ENCODE results near the gene POLDIP3.

The POLDIP3 gene, protein sequence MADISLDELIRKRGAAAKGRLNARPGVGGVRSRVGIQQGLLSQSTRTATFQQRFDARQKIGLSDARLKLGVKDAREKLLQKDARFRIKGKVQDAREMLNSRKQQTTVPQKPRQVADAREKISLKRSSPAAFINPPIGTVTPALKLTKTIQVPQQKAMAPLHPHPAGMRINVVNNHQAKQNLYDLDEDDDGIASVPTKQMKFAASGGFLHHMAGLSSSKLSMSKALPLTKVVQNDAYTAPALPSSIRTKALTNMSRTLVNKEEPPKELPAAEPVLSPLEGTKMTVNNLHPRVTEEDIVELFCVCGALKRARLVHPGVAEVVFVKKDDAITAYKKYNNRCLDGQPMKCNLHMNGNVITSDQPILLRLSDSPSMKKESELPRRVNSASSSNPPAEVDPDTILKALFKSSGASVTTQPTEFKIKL

DNA sequence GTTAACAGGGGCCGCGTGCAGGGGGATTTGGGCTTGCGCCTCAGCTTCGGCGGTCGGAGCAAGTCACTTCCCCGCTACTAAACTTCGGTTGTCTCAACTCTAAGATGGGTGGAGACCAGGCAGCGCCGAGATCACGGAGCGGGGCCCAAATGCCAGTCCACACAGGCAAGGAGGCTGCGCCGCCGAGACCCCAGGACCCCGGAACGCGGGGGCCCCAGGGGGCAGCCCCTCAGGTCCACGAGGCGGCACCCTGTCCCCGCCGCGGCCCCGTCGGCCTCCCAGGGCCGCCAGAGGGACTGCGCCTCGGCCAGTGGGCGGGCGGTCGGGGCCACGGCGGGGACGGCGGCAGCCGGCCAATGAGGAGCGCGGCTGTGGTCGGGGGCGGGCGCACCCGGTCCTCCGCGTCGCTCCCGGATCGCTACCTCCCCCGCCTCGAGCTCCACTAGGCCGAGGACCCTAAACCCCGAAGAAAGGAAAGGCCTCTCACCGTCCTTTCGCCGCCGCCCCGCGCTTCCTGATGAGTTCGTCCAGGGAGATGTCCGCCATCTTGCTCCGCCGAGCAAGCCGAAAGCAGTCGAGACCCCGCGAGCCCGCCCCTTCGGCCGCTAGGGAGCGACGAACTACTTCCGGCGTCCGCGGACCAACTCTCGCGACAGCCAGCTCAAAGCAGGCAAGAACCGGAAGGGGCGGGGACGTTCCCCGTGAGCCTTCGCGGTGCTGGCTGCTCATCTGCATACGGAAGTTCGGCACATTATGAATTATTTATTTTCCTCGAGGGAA is at the start of gene POLDIP3:
Gene POLDIP3 (minus strand): TSS at position 572 of the 780 bp plus-strand sequence. CDS start 26 bp downstream, at position 546.
- DNase-seq (ENCODE audit: low read depth, low spot score): peak; percentile 96

DNA sequence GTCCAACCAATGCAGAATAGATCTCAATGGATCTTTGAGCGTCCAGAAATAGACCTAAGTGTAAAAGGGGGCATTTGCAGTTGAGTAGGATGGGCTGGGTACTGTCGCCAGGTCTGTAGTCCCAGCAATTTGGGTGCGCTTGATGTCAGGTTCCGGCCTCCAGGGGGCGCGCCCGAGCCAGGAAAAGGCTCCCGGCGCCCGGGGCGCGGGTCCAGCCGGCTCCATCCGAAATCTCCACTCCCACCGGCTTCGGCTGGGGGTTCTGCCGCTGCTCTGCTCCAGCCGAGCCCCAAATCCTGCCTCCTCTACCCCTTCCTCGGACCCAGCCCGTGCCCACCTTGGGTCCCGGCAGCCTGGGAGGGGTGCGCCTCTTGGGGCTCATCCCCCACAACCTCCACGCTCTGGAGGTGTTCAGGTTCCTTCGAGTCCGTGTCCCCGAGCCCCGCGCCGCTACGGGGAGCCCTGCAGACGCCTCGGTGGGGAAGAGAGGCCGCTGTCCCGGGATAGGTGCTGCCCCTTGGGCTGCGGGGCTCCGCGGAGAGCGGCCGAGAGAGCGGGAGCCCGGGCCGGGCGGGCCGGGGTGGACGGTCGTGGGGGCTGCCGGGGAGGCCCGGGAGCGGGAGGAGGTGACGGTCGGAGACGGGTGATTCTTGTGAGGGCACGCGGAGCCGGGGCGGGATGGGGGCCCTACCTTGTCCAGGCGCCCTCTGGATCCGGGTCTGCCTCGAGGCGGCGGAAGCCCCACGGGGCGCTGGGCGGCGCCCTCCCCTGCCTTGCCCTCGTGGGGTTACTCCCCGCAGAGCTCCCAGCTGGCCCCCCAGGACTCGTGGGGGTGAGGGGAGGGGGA is 47.5 kb upstream of the POLDIP3 start:
- no peak for DNase-seq (ENCODE audit: low read depth, low spot score)

DNA sequence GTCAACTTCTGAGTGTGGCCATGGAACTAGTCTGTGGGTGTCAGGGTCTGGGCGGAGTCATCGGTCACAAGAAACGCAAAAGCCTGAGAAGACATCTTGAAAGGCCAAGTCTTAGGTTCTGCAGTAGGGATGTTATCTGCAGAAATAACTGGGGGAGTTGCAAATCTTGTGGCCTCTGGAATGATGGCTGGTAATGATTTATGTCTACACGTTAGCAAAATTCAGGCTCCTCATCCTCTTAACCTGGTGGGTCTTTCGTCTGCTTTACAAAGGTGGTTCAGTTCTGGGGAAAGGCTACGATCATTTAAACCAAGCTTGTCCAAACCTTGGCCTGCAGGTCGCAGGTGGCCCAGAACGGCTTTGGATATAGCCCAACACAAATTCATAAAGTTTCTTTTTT is 41.9 kb upstream of the POLDIP3 start:
- DNase-seq (ENCODE audit: low read depth, low spot score): no peak

DNA sequence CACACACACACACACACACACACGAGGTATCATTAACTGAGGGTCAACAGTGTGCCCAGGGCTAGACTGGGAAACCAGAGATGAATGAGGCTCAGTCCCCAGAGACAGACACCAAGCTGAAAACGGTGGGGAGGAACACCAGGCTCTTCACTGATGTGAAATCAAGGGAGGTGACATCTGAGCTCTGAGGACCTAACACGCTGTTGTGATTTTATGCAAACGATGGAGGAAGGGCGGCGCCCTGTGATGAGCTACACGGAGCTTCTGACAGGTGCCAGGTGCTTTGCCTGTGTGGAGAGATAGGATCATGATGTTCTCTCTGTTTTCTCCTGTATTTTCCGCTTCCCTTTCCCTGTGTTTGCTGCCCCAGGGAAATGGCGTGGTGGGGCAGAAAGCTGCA is 41.0 kb upstream of the POLDIP3 start:
- no peak for DNase-seq (ENCODE audit: low read depth, low spot score)

DNA sequence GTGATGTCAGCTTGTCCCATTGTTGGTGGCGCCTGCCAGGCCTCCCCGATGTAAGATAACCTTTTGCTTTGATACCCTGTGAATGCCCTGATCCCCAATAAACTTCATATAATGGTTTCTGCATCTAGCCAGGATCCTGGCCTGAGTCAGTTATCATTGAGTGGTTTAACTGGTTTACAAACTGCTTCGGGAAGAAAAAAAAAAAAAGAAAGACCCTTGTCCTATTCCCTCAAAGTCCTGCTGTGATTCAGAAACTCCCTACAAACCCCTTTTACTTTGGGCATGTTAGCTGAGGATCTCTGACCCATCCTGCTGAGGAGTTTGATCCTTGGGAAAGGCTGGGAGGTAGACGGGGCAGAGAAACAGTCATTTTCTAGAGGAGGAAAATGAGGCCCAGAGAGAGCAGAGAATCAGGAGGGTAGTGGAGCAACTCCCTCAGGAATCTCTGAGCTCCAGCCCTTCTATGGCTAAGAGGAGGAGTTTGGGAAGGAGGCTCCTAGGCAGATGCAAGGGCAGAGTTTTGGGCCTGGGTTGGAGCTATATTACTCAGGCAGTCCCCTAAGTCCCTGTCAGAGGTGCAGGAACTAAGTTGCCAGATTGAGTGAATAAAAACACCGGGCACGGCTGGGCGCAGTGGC is 39.9 kb upstream of the POLDIP3 start:
- no peak for DNase-seq (ENCODE audit: low read depth, low spot score)

DNA sequence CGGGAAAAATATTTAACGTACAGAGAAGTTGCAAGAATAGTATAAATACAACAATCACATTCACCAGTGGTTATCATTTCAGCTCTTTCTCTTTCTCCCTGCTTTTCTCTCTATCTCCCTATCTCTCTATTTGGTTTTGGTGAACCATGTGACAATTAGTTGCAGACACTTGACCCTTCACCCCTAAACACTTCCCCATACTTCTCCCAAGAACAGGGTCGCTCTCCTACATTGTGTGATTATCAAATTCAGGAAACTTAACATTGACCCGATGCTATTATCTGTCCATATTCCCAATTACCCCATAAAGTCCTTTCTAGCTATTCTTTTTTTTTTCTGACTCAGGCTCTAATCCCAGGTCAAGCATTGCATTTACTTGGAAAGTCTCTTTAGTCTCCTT is 39.3 kb upstream of the POLDIP3 start:
- no peak for DNase-seq (ENCODE audit: low read depth, low spot score)

DNA sequence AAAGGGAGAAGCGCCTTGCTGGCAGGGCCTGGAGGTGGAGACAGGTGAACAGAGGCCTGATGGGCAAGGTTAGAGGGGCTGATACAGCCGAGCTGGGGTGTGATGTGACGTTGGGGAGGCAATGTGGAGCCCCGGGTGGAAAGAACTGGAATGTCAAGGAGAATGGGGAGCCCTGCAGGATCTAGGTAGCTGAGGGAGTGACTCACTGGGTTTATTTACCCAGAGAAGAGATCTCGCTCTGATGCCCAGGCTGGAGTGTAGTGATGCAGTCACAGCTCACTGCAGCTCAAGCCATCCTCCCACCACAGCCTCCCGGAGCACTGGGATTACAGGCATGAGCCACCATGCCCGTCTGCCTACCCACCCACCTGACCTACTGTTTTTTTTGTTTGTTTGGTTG is 36.5 kb upstream of the POLDIP3 start:
- DNase-seq (ENCODE audit: low read depth, low spot score): no peak

DNA sequence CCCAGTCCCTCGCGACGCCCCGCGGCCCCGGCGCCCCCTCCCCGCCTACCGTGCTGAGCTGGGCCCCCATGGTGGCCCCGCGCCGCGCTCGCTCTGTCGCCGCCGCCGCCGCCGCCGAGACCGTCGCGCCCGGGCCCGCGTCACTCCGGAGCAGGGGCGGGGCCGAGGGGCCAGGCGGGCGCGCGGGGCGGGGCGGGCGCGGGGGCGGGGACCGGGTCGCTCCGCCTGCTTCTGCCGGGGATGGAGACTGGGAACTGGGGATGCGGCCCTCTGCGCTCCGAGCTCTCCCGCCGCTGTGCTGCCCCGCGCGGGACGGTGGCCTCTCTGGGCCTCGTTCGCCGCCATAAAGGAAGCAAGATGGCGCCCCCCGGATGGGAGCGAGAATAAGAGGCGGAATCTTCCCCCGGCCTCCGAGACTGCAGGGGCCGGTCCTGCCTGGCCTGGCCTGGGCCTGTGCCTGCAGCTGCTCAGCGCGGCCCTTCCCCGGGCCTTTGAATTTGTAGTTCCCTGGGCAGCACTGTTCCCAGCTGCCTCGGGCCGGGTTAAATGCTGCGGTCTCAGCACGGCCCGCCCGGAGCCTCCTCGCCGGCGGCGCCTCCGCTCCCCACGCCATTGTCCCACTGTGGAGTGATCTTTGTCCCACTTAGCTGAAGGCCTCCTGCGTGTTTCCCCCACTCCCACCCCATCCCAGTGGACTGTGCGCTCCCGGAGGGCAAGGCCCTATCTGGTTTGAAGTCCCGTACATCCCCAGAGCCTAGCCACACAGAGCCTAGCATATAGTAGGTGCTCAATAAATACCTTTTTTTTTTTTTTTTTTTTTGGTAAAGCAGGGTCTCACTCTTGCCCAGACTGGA is 34.8 kb upstream of the POLDIP3 start, which contains the start of gene CYB5R3:
Gene CYB5R3 (minus strand): TSS at position 147 of the 854 bp plus-strand sequence. CDS start 77 bp downstream, at position 70.
- no peak for DNase-seq (ENCODE audit: low read depth, low spot score)

DNA sequence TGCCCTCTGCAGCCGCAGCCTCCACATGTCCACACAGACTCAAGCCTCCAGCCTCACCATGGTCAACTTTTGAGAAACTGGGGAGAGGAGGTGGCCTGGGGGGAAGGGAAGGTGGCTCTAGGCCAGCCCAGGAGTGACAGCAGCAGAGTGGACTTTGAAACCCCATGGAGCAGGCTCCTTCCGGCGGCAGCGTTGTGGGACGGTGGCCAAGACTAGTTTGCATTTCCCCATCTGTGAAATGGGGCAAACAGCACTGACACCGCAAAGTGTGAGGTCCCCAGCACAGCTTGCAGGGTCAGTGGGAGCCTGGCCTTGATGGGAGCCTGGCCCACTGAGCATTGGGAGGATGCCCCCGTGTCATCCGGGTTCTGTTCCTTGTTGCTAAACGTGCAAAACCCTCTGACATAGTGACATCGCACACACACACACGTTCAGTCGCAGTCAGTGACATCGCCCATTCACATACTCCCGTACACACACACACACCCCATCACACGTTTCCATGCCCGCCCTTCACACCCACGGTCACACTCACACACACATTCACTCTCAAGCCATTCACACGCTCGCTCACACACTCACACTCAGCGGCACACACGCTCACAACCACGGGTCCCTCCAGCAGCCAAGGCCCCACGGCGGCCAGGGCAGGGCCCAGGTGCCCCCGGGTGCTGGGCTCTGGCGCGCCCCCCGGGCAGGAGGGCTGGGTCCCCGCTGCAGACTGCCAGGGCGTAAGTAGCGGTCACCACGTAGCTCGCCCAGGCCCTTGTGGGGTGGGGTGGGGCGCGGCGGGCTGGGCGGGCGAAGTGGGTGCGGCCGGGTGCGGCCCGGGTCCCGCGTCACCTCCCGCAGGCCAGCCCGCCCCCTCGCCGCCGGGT is 33.9 kb upstream of the POLDIP3 start:
- no peak for DNase-seq (ENCODE audit: low read depth, low spot score)

DNA sequence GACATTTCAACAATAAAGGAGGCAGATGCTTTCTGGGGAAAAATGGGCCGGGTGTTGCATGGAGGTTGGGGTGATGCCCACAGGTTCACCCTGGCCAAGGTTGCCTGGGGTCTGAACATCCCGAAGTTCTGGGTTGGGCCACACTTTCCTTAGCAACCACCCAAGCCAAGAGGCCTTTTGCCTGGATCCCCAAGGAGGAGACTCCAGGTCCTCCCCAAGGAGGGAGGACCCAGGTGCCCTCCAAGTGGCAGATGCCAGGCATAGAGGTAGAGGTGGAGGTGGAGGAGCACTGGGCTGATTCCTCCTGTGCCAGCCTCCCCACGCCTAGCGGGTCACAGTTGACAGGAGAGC is 33.3 kb upstream of the POLDIP3 start:
- DNase-seq (ENCODE audit: low read depth, low spot score): no peak

DNA sequence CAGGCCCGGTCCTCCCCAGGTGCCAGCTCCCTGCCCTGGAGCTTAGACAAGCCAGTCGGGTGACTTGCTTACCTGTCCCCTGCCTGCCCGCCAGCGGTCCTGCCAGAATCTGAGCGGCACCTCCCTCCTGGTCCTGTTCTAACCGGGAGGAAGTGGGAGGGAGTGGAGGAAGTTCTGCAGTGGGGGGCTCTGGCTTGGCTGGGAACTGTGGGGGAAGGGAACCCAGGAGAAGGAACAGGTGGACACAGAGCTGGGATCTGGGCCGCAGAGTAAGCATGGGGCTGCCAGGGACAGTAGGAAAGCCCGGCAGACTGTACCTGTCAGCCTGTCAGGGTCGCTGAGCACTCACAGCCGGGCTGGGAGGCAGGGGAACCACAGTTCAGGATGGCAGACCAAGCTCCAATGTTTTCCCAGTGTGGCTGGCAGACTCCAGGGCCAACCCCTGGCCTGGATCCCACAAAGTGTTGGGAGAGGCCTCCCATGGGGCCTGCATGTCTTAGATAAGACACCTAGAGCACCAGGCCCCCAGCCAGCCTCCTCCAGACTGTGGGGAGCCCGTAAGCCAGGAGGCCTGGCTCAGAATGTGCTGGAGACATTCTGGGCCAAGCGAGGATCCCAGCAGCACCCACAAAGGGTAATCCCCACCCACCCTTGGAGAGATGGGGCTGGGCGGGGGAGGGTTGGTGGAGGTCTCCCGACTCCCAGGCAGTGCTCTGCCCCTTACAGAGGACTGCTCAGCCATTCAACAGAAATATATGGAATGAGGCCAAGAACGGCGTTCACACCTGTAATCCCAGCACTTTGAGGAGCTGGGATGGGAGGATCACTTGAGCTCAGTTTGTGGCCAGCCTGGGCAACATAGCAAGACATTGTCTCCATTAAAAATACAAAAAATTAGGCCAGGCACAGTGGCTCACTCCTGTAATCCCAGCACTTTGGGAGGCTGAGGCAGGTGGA is 32.2 kb upstream of the POLDIP3 start:
- DNase-seq (ENCODE audit: low read depth, low spot score): no peak

DNA sequence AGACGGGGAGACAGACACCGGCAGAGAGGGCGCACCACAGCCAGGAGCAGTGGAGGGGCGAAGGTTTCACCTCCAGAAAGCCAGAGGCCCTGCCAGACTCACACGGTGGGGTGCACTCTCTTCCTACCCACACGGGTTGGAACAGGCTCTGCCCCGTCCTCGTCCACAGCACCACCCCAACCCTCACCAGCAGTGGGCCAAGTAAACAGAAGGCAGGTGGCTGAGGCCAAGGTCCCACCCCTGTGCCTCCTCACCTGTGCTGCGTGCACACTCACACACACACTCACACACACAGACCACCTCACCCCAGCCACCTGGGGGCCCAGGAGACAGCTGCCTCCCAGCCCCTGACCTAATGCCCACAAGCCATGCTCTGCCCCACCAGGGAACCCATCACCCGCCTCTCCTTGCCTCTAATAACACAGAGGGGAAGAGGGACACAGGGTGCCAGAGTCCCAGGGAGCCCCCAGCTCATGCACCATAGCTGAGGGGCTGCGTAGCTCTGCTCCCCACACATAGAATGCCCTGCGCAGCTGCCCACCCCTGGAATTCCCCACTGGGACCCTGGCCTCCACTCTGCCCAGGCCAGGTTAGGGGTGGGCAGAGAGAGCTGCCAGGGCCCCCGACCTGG is 31.4 kb upstream of the POLDIP3 start:
- no peak for DNase-seq (ENCODE audit: low read depth, low spot score)

DNA sequence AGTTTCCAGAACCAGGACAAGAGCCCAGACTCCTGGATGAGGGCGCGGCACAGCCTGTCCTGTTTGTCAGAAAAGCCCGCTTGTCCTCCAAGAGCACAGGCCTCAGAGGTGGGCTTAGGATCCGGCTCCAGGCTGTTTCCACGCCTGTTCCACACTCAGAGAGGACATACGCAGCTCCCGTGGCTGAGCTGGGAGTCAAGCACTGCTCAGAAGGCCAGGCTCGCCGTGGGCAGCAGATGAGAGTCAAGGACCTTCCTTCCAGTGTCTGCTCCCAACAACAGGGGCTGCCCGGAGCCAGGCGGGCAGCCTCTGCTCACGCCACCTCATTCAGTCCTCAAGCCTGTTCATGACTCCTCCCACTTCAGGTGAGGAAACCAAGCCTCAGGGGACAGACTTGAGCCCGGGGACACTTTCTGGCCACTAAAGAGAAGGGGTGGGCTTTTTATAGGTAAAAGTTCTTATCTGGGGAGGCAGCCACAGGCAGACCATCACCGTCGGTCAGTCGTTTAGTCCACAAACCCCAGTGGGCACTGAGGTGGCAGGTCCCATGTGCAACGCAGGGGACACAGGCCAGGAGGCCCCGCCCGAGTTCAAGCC is 30.8 kb upstream of the POLDIP3 start:
- no peak for DNase-seq (ENCODE audit: low read depth, low spot score)

DNA sequence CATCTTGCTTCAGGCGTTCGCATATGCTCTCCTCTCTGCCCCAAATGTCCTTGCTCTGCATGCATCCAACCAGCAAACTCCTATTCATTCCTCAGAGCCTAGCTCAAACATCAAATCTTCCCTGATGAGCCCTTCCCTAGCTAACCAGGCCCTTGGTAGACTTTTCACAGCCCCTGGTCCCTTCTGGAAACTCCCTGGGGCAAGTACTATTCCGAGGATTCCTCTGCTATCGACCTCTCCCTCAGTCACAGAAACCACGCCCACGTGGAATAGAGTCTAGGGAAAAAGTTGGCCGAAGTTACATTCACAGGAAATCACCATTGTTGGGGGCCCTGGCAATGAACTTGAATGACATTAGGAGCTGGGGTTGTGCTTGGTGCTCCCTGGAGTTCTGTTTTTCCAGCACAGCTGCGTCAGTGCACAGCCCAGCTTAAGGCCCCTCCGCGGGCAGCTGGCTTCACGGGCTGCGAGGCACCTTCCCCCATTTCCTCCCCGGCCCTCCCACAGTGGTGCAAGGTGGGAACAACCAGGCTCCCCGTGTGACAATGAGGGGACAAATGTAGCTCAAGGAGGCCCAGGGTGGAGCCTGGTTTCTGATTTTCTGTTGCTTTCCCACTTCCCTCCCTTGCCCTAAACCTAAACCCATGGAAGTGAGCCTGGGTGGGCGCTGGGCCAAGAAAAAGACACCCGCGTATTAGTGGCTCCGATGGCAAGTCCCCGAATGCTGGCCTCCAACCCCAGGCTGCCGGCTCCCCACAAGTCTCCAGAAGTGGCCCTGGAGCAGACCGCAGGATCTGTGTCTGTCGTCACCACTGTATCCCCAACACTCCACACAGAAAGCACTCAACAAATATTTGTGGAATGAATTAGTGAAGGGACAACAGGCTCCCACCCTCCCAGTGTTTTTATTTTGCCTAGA is 30.0 kb upstream of the POLDIP3 start:
- no peak for DNase-seq (ENCODE audit: low read depth, low spot score)

DNA sequence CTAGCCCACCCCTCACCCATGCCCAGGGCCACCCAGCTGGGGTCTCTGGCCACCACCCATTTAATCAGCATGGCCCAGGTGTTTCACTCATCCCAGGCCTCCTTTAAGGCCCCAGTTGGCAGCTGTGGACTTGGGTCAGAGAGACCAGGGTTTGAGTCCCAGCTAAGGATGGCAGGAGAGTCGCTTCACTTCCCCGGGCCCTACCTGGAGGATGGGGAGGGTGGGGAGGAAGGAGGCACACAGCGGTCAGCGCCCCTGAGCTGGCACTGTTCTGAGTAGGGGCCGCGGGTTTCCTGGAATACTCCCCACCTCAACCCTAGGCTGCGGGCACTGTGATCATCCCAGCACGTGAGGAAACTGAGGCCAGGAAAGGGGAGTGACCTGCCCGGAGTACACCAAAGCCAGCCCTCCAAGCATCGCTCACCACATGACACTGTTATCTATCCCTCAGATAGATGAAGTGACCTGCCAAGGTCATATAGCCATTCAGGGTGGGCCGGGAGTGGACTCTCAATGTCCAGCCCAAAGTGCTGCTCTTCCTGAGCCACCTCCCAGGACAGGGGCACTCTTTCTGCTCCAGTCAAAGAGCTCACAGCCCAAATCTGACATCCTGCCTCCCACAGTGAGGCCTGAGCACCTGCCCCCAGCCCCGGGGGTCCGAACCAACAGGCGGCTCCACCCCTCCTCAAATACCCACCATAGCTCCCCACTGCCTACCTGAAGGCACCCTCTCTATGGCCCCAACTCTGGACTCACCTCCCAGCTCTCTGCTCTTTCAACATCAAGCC is 29.1 kb upstream of the POLDIP3 start:
- DNase-seq (ENCODE audit: low read depth, low spot score): no peak
